Lower lobe of right lung (tissue), 2 donors: ENCODE results near the gene PLEKHA6. TPM values are rescaled to one million over a fixed set of nuclear protein-coding genes. Genes with fewer than 3 reads are reported as not detected.

Experiments
- ATAC-seq, 2 donors: fragments of 200-7000 bp; cut with Tn5 transposase; one replicate each; pipeline ENCODE4 v1.9.1; 2020 to 2022; ENCODE audit warnings: mild to moderate bottlenecking in 2 of 2, moderate library complexity in 2 of 2
- DNase-seq: peaks from one replicate; pipeline ENCODE4 v3.0.0-alpha.2; 2020
- H3K27ac ChIP-seq: fragments of 200-600 bp; one replicate; pipeline ENCODE4 v1.8.0; 2022
- H3K27me3 ChIP-seq: fragments of 200-600 bp; one replicate; pipeline ENCODE4 v1.8.0; 2022; ENCODE audit warnings: low read depth
- H3K36me3 ChIP-seq: fragments of 200-600 bp; one replicate; pipeline ENCODE4 v1.8.0; 2022; ENCODE audit warnings: mild to moderate bottlenecking
- H3K4me1 ChIP-seq: fragments of 200-600 bp; one replicate; pipeline ENCODE4 v1.8.0; 2022
- H3K4me3 ChIP-seq: fragments of 200-600 bp; one replicate; pipeline ENCODE4 v1.8.0; 2022; ENCODE audit warnings: mild to moderate bottlenecking
- H3K9me3 ChIP-seq: fragments of 200-600 bp; one replicate; pipeline ENCODE4 v1.8.0; 2022
- intact Hi-C: fragments of 100-400 bp; cut with DNase I; formaldehyde crosslinking; loops from one replicate; pipeline ENCODE4 v1.11.0; 2022
- total RNA-seq: library from RNA; stranded (reverse); fragmentation: NEBNext Ultra II Directional; extraction: Animal tissue kit (Norgen Biotek cat#: 25700); gene quantifications from one replicate; pipeline ENCODE4 v1.2.1, GENCODE V29; 2021
- TF ChIP-seq, protein P1 (sequence below): fragments of 200-600 bp; IDR thresholded peaks from one replicate; pipeline ENCODE4 v1.8.0; 2022; ENCODE audit warnings: antibody characterized with exemption, mild to moderate bottlenecking
- donor health status: DM: no; HTN: yes; CAD: no; lungs with severe emphysema.

PLEKHA6 gene
- total RNA-seq, 1 donor from 2014 or later: 7.6 TPM

DNA sequence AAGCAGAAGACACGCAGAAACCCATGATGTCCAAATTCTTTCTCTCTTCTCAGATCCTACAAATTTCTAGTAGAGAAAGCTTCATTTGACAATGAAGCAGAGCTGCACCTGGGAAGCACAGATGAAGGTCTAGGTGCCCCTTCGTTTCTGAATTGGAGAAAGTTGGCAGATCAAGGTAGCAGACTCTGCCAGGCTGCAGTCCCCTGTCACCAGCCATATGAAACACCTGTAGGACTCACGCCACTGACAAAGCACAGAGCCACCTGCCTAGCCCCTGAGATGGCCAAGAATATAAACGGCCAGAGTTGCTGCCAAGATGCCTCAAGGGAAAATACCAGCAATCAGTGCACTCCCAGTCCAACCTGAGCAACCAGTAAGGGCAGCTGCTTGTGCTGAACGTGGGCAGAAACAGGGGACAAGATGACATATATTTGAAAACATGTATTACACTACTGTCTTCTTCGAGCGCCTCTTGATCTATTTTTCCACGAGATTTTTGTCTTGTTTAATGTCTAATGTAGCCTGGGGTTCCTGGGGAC, 20.6 kb upstream of the PLEKHA6 start:
- intact Hi-C loops: no loop called here
- ATAC-seq (no peak), DNase-seq (no peak)
- peaks cover 17% of the 10 kb centered on the region for H3K4me1 ChIP-seq
- TF ChIP-seq, protein P1, sequence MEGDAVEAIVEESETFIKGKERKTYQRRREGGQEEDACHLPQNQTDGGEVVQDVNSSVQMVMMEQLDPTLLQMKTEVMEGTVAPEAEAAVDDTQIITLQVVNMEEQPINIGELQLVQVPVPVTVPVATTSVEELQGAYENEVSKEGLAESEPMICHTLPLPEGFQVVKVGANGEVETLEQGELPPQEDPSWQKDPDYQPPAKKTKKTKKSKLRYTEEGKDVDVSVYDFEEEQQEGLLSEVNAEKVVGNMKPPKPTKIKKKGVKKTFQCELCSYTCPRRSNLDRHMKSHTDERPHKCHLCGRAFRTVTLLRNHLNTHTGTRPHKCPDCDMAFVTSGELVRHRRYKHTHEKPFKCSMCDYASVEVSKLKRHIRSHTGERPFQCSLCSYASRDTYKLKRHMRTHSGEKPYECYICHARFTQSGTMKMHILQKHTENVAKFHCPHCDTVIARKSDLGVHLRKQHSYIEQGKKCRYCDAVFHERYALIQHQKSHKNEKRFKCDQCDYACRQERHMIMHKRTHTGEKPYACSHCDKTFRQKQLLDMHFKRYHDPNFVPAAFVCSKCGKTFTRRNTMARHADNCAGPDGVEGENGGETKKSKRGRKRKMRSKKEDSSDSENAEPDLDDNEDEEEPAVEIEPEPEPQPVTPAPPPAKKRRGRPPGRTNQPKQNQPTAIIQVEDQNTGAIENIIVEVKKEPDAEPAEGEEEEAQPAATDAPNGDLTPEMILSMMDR: no peak
- no peak overlapping the region for H3K27ac ChIP-seq
- H3K27me3 ChIP-seq: peaks cover 34% of the 10 kb centered on the region
- no peaks in the 10 kb centered on the region for H3K9me3 ChIP-seq
- H3K4me3 ChIP-seq: no peak overlapping the region
- H3K36me3 ChIP-seq: no peaks in the 10 kb centered on the region

- Histone ChIP-seq H3K9me3 (no peaks in the 10 kb centered on the region), H3K4me3 (peak overlapping the region; percentile 58), H3K27ac (peak overlapping the region; percentile 18), H3K4me1 (peaks cover 17% of the 10 kb centered on the region), H3K36me3 (no peaks in the 10 kb centered on the region), H3K27me3 (peaks cover 34% of the 10 kb centered on the region)
- TF ChIP-seq, protein P1: no peak
- intact Hi-C loops: no loop called here
- peak; percentile 73 for DNase-seq
- ATAC-seq: peak; percentile 84 to 88
Observed at GRCh38 chr1:204377800-204378668, 18.3 kb upstream of the PLEKHA6 start.

DNA sequence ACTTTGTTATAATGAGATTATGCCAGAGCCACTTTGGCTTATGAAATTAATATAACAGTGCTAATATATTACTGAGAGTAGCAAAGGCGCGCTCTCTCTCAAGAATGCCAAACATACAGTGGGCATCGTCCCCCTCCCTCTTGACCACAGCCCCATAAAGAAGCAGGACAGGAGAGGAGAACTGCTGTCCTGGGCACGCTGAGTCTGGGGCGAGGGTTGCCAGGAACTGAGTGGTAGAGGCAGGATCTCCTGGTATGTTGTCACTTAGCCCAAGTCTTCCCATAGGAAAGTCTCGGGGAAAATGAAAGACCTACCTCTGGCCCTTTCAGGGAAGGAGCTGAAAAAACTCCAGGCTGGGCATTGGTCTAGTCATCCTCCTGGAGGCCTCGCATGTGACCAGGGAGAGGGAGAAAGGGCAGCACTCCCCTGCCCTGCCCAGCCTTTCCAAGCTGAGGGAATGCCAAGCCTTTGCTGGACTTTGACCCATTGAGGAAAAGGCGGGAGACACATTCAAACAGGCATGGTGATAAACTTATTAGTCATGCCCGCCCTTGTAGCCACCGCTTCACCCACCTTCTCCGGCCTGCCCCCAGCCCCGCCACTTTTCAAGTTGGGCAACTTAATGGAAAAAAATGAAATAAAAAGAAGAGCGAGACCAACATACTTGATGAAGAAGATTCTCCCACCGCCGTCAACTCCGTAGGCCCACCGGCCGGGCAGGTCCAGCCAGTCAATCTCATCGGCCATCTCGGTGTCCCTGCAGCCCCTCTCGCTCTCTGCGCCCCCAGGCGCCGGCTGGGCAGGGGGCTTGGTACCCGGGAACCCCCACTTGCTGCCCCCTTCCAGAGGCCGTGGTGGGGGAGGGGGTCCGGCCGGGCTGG, 17.4 kb upstream of the PLEKHA6 start:
- ATAC-seq: peak in 1 of 2 donors; percentile 30
- intact Hi-C loops: no loop called here
- Histone ChIP-seq H3K36me3 (no peaks in the 10 kb centered on the region), H3K4me1 (peaks cover 17% of the 10 kb centered on the region), H3K9me3 (no peaks in the 10 kb centered on the region), H3K27ac (no peak overlapping the region), H3K4me3 (peak overlapping the region; percentile 58), H3K27me3 (peaks cover 34% of the 10 kb centered on the region)
- TF ChIP-seq, protein P1: no peak
- DNase-seq: no peak

DNA sequence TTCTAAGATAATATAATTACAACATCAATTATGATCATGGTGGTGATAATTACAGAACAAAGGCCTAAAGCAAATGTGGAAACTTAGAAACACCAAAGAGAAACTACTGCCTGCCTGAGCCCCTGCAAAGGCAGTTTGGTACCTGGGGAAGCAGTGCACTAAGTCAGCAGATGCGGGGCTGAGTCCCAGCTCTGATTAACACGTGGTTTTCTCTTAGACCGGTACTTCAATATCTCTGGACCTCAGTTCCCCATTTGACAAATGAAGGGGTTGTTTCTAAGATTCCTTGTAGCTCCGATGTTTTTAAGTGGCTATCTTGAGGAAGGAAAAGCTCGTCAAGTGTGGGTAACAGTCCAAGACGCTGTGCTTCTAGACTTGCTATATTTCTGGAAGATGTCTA, 16.7 kb upstream of the PLEKHA6 start:
- Histone ChIP-seq H3K4me1 (peaks cover 17% of the 10 kb centered on the region), H3K36me3 (no peaks in the 10 kb centered on the region), H3K9me3 (no peaks in the 10 kb centered on the region), H3K4me3 (no peak overlapping the region), H3K27ac (no peak overlapping the region), H3K27me3 (peaks cover 34% of the 10 kb centered on the region)
- no peak for DNase-seq
- TF ChIP-seq, protein P1: no peak
- intact Hi-C loops: no loop called here
- no peak for ATAC-seq

DNA sequence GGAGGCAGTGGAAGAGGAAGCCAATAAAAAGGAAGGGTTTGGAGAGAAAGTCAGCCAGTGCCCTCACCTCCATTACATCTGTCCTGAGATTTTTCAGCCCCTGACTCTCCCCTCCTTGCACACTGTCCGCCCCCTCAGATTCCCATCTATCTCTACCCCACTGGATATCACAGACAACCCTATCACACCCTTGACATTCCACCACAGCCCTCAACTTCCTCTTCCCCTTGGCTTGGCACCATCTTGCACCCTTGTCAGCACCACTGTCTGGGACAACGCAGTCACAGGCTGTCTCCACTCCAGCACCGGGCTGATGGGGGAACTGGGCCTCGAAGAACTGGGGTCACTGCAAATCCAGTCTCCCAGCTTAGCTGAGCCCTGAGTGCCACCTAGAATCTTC, 14.2 kb upstream of the PLEKHA6 start:
- Histone ChIP-seq H3K9me3 (no peaks in the 10 kb centered on the region), H3K36me3 (no peaks in the 10 kb centered on the region), H3K27me3 (peaks cover 32% of the 10 kb centered on the region), H3K27ac (no peak overlapping the region), H3K4me3 (no peak overlapping the region), H3K4me1 (peaks cover 17% of the 10 kb centered on the region)
- DNase-seq (no peak), ATAC-seq (no peak)
- TF ChIP-seq, protein P1: no peak
- intact Hi-C loops: no loop called here
